Right lobe of liver (tissue), 4 donors: ENCODE results near the gene XPO1.

Source experiments
- POLR2A ChIP-seq: fragments of 450-650 bp; IDR thresholded peaks from one replicate; pipeline ENCODE4 v1.6.1; 2017; ENCODE audit warnings: antibody characterized with exemption, mild to moderate bottlenecking
- TF ChIP-seq, protein P1 (sequence below), 4 donors: fragments of 200-600 bp in 3 of 4; fragments of 450-650 bp in 1 of 4; IDR thresholded peaks; one replicate each; pipeline versions ENCODE4 v1.5.1 to v1.8.0; 2016 to 2022; ENCODE audit warnings: antibody characterized with exemption in 4 of 4, mild to moderate bottlenecking in 2 of 4
- donor health status: DM: no; HTN: no; CAD: no.
- donor health status: DM: no; HTN: no; CAD: no.
- donor health status: DM: no; HTN: yes; CAD: no.

DNA sequence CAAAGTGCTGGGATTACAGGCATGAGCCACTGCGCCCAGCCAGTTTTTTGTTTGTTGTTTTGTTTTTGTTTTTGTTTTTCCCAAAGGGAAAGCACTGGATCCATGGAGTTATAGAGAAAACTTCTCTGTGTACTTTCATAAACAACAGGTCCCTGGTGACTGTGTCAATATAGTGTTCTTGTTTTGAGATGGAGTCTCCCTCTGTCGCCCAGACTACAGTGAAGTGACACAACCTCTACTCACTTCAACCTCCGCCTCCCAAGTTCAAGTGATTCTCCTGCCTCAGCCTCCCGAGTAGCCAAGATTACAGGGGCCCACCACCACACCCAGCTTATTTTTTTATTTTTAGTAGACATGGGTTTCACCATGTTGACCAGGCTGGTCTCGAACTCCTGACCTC lies 83.8 kb downstream of the XPO1 start:
- TF ChIP-seq, protein P1, sequence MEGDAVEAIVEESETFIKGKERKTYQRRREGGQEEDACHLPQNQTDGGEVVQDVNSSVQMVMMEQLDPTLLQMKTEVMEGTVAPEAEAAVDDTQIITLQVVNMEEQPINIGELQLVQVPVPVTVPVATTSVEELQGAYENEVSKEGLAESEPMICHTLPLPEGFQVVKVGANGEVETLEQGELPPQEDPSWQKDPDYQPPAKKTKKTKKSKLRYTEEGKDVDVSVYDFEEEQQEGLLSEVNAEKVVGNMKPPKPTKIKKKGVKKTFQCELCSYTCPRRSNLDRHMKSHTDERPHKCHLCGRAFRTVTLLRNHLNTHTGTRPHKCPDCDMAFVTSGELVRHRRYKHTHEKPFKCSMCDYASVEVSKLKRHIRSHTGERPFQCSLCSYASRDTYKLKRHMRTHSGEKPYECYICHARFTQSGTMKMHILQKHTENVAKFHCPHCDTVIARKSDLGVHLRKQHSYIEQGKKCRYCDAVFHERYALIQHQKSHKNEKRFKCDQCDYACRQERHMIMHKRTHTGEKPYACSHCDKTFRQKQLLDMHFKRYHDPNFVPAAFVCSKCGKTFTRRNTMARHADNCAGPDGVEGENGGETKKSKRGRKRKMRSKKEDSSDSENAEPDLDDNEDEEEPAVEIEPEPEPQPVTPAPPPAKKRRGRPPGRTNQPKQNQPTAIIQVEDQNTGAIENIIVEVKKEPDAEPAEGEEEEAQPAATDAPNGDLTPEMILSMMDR (IDR thresholded peaks at IDR 0.05): no peak
- no peak for TF ChIP-seq POLR2A
